ENCODE data around the gene MRRF.

GRCh38 chr9:122291458-122291857 is 26.8 kb downstream of the MRRF start:
- TF ChIP-seq POLR2AphosphoS5 (IDR thresholded peaks at IDR 0.05): no peak
- TF ChIP-seq POLR2A (IDR thresholded peaks at IDR 0.05): no peak
